ENCODE measurements around the gene ZFP36L2. TPM values are rescaled to one million over a fixed set of nuclear protein-coding genes. Genes with fewer than 3 reads are reported as not detected.

The ZFP36L2 gene
- 455 and 482 TPM in 2 replicates for total RNA-seq
- 23.6 TPM for total RNA-seq (2013)
- polyA plus RNA-seq: 68.2 and 94.9 TPM in 2 replicates
- 31.9 and 78.2 TPM in 2 replicates for polyA minus RNA-seq

GRCh38 chr2:43226558-43226954 lies at the start of gene ZFP36L2:
Gene ZFP36L2, minus strand, starts transcription at chr2:43226606. Its CDS starts 291 bp downstream, at chr2:43226315.
- under 1% methylated on average over 58 of the region's 58 CpGs for WGBS (ENCODE audit: insufficient coverage)
- intact Hi-C loops (cut with micrococcal nuclease): loop anchor here (1.0 to 5.0 kb wide), 4 partner anchors 52 to 414 kb away; no protein-coding TSS in a partner anchor
- peak within 1 kb of the TSS; percentile 73 for H2AFZ ChIP-seq (ENCODE audit: insufficient read depth, low read depth, low read length, poor library complexity, severe bottlenecking)
- DNase-seq (peak; percentile 96), ATAC-seq (ENCODE audit: low read depth) (peak; percentile 65)
- H3K27me3 ChIP-seq (replicated peaks in 1 of 4; ENCODE audit: control extremely low read depth in 1 of 4, control insufficient read depth in 3 of 4, insufficient read depth in 4 of 4, low read length in 3 of 4): no peaks in the 10 kb centered on the region
- H3K4me3 ChIP-seq (ENCODE audit: control extremely low read depth in 1 of 5, extremely low read depth in 1 of 5, insufficient read depth in 1 of 5, low read depth in 2 of 5, low read length in 4 of 5): peak within 1 kb of the TSS; percentile 76 to 98 (median 92)
- no peaks in the 10 kb centered on the region for H3K9me3 ChIP-seq (ENCODE audit: control extremely low read depth in 1 of 3, control insufficient read depth in 2 of 3, insufficient read depth in 1 of 3, low read length in 2 of 3)
- peak within 1 kb of the TSS; percentile 97 for H3K27ac Mint-ChIP-seq
- peaks cover 36 to 56% of the 10 kb centered on the region in 2 donors for H3K4me1 ChIP-seq (ENCODE audit: control insufficient read depth in 2 of 2, insufficient read depth in 2 of 2, low read length in 2 of 2)
- peaks cover 50% of the 10 kb centered on the region for H3K4me1 Mint-ChIP-seq
- peak within 1 kb of the TSS; percentile 90 to 93 for H3K27ac ChIP-seq (ENCODE audit: low read length in 2 of 2)
- peak within 1 kb of the TSS; percentile 88 for H3K9ac ChIP-seq (ENCODE audit: low read length)
- peak within 1 kb of the TSS; percentile 98 for H3K4me3 Mint-ChIP-seq
- peaks cover 75% of the 10 kb centered on the region for H3K79me2 ChIP-seq (ENCODE audit: control insufficient read depth, insufficient read depth, low read length)
- H3K27me3 Mint-ChIP-seq: no peaks in the 10 kb centered on the region
- ChIA-PET POLR2A (interaction anchor here (0.5 to 13.4 kb wide), 17 partner anchors 8 to 1090 kb away, joined by 3 to 561 read pairs (median 8); no protein-coding TSS in a partner anchor), CTCF (interaction anchor here (0.9 to 21.8 kb wide), 11 partner anchors 7 to 281 kb away, joined by 3 to 650 read pairs (median 54); no protein-coding TSS in a partner anchor)
- H3K36me3 ChIP-seq (replicated peaks in 1 of 2; ENCODE audit: control extremely low read depth in 1 of 2, control insufficient read depth in 1 of 2, extremely low read depth in 1 of 2, insufficient read depth in 2 of 2, low read length in 1 of 2): peaks cover 0 to 46% of the 10 kb centered on the region in 2 experiments
- peaks cover 34% of the 10 kb centered on the region for H4K20me1 ChIP-seq (ENCODE audit: control insufficient read depth, insufficient read depth, low read length, poor library complexity, severe bottlenecking)
- TF ChIP-seq EZH2 (IDR thresholded peaks at IDR 0.05; ENCODE audit: borderline replicate concordance, insufficient read depth, low read depth, low read length, poor library complexity, severe bottlenecking) (no peak), CTCF (IDR thresholded peaks at IDR 0.05) (no peak)
- H3K9me3 Mint-ChIP-seq (ENCODE audit: insufficient read depth): no peaks in the 10 kb centered on the region
- H3K4me2 ChIP-seq (replicated peaks; ENCODE audit: low read depth, low read length, poor library complexity, severe bottlenecking): peak within 1 kb of the TSS; percentile 85

GRCh38 chr2:43274721-43275120 lies 48.3 kb upstream of the ZFP36L2 start:
- Mint-ChIP-seq H3K4me1 (no peaks in the 10 kb centered on the region), H3K9me3 (ENCODE audit: insufficient read depth) (no peaks in the 10 kb centered on the region), H3K27me3 (no peaks in the 10 kb centered on the region), H3K4me3 (no peak overlapping the region), H3K27ac (no peak overlapping the region)
- TF ChIP-seq EZH2 (IDR thresholded peaks at IDR 0.05; ENCODE audit: borderline replicate concordance, insufficient read depth, low read depth, low read length, poor library complexity, severe bottlenecking) (no peak), CTCF (IDR thresholded peaks at IDR 0.05) (no peak)
- intact Hi-C loops (cut with micrococcal nuclease): no loop called here
- Histone ChIP-seq H3K4me2 (replicated peaks; ENCODE audit: low read depth, low read length, poor library complexity, severe bottlenecking) (no peak overlapping the region), H4K20me1 (ENCODE audit: control insufficient read depth, insufficient read depth, low read length, poor library complexity, severe bottlenecking) (no peaks in the 10 kb centered on the region), H3K9ac (ENCODE audit: low read length) (no peak overlapping the region), H3K79me2 (ENCODE audit: control insufficient read depth, insufficient read depth, low read length) (no peaks in the 10 kb centered on the region), H2AFZ (ENCODE audit: insufficient read depth, low read depth, low read length, poor library complexity, severe bottlenecking) (no peak overlapping the region), H3K4me3 (ENCODE audit: control extremely low read depth in 1 of 5, extremely low read depth in 1 of 5, insufficient read depth in 1 of 5, low read depth in 2 of 5, low read length in 4 of 5) (no peak overlapping the region), H3K27ac (ENCODE audit: low read length in 2 of 2) (no peak overlapping the region), H3K4me1 (ENCODE audit: control insufficient read depth in 2 of 2, insufficient read depth in 2 of 2, low read length in 2 of 2) (no peaks in the 10 kb centered on the region), H3K36me3 (replicated peaks in 1 of 2; ENCODE audit: control extremely low read depth in 1 of 2, control insufficient read depth in 1 of 2, extremely low read depth in 1 of 2, insufficient read depth in 2 of 2, low read length in 1 of 2) (peaks cover 0 to 47% of the 10 kb centered on the region in 2 experiments), H3K27me3 (replicated peaks in 1 of 4; ENCODE audit: control extremely low read depth in 1 of 4, control insufficient read depth in 3 of 4, insufficient read depth in 4 of 4, low read length in 3 of 4) (no peaks in the 10 kb centered on the region), H3K9me3 (ENCODE audit: control extremely low read depth in 1 of 3, control insufficient read depth in 2 of 3, insufficient read depth in 1 of 3, low read length in 2 of 3) (no peaks in the 10 kb centered on the region)
- no peak for DNase-seq
- no peak for ATAC-seq (ENCODE audit: low read depth)
- 100% methylated on average over 1 of the region's 4 CpGs for WGBS (ENCODE audit: insufficient coverage)
- ChIA-PET CTCF (no interaction called here), POLR2A (no interaction called here)
